Ramos (cell line): ENCODE measurements around the gene PARP16.

Experiments used
- in situ Hi-C: fragments of 300-500 bp; cut with MboI; formaldehyde crosslinking; loops from one replicate; pipeline ENCODE4 v1.14.3; 2022; ENCODE audit warnings: low sequenced_read_pairs; ENCODE audit not compliant: unreplicated experiment

Gene PARP16

DNA sequence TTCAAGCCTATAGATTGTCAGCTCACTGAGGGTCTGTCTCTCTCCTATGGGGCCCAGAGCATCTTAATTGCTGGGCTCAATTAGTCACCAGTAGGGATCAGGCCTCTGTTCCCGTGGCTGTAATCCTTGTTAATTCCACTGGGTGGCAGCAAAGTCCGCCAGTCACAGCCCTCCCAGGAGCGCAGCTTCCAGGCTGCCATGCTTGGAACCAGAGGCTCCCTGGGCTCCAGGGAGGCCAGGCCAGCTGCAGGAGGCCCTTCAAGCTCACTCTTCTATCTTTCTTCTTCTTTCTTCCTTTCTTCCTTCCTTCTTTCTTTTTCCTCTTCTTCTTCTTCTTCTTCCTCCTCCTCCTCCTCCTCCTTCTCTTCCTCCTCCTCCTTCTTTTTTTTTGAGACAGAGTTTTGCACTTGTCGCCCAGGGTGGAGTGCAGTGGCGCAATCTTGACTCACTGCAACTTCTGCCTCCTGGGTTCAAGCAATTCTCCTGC, 32.2 kb upstream of the PARP16 start:
- in situ Hi-C loops = no loop called here

GRCh38 chr15:65312400-65312916, 25.8 kb upstream of the PARP16 start:
- in situ Hi-C loops = no loop called here

DNA sequence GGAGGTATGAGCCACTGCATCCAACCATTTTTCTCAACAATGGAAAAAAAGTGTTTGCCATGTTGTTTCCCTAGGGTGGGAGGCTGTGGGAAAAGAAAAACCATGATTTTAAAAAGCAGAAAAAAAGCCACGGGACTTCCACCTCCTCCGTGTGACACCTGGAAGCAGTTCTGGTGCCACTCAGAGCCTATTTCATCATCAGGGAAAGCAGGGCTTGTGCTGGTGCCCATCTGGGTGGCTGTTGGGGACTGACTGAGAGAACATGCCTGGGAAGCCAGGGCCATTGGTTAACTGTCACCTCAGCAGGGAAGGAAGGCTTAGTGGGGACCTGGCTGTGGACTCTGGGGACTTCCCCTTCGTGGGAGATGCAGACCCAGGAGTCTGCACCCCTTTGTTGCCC, 25.1 kb upstream of the PARP16 start:
- in situ Hi-C loops = no loop called here

DNA sequence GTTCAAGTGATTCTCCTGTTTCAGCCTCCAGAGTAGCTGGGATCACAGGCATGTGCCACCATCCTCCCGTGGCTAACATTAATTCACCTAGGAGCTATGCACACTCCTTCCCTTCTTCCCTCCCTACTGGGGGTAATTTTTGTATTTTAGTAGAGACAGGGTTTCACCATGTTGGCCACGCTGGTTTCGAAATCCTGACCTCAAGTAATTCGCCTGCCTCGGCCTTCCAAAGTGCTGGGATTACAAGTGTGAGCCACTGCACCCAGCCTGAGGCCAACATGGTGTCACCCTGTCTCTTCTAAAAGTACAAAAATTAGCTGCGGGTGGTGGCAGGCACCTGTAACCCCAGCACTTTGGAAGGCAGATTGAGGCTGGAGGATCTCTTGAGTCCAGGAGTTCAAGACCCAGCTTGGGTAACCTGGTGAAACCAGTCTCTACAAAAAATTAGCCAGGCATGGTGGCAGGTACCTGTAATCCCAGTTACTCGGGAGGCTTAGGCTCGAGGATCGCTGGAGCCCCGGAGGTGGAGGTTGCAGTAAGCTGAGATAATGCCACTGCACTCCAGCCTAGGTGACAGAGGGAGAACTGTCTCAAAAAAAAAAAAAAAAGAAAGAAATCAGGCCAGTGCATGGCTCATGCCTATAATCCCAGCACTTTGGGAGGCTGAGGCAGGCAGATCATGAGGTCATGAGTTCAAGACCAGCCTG, 23.9 kb upstream of the PARP16 start:
- in situ Hi-C loops = no loop called here

DNA sequence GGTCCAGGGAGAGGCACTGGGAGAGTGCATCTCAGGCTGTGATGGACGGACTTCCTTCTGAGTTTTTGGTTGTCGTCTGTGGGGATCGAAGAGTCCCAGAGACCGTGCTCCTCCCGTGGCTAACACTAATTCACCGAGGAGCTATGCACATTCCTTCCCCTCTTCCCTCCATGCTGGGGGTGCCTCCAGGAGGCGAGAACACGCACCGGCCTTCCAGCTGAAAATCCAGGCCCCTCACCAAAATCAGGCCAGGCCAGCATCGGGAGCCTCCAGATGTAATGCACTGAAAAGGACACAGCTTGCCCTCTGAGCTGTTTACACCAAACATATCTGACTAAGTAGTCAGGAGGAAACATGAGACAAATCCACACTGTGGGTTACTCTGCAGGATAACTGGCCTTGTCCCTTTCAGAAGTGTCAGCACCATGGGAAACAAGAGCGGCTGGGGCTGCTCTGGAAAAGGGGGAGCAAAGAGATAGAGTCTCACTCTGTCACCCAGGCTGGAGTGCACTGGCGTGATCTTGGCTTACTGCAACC, 23.3 kb upstream of the PARP16 start:
- in situ Hi-C loops = no loop called here

GRCh38 chr15:65307978-65308377, 21.3 kb upstream of the PARP16 start:
- in situ Hi-C loops = no loop called here

DNA sequence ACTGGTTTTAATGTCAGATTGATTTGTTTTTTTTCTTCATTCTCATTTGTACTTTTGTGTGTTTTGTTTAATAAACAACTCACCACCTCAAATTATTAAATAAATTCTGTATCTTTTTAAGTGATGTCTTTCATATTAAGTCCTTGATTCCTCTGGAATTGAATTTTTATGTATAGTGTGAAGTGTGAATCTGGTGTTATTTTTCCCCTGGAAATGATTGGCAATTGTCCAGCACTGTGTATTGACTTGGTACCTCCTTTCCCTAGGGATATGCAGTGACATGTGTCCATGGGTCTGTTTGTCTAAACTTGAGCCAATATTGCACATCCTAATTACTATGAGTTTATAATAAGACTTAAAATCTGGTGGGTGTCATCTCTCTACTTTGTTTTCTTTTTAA, 19.9 kb upstream of the PARP16 start:
- in situ Hi-C loops = no loop called here

- in situ Hi-C loops = no loop called here
These were observed 19.1 kb upstream of the PARP16 start for GRCh38 chr15:65305776-65306175.

GRCh38 chr15:65305150-65305758, 18.6 kb upstream of the PARP16 start:
- in situ Hi-C loops = no loop called here

- in situ Hi-C loops = no loop called here
These were observed 17.9 kb upstream of the PARP16 start, which contains the start of gene RNU5B-1 for GRCh38 chr15:65304381-65305149. Gene RNU5B-1 (plus strand): TSS chr15:65304677.

DNA sequence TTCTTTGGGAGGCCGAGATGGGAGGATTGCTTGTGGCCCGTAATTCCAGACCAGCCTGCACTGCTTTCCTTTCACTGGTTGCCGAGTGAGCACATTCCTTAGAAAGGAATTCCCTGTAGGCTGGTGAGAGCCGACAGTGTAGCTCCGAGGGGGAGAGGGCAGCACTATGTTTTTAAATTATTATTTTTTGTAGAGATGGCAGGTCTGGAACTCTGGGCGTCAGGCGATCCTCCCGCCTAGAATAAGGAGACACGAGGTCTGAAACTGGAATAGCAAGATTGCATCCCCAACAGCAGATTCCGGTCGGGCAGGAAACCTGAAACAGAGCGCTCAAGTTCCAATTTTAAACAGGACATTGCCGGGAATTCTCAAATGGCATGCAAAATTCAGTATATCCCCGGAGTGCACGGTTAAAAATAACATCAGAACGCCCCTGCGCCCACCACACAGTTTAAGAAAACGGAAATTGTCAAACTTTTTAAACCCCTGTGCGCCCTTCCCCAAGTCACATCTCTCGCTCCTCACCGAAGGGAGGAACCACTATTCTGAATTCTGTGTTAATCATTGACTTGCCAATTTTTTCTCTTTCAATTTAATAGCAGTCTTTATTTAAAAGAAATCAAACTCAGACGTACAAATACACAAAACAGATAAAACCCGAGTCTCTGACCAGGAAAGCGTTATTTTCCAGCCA, 17.2 kb upstream of the PARP16 start:
- in situ Hi-C loops = no loop called here

GRCh38 chr15:65302061-65302460, 15.4 kb upstream of the PARP16 start:
- in situ Hi-C loops = no loop called here

GRCh38 chr15:65300924-65301441, 14.3 kb upstream of the PARP16 start:
- in situ Hi-C loops = no loop called here

GRCh38 chr15:65298731-65299130, 12.0 kb upstream of the PARP16 start:
- in situ Hi-C loops = loop anchor here (10.0 kb wide), 1 partner anchor 244 kb away; no protein-coding TSS in a partner anchor

DNA sequence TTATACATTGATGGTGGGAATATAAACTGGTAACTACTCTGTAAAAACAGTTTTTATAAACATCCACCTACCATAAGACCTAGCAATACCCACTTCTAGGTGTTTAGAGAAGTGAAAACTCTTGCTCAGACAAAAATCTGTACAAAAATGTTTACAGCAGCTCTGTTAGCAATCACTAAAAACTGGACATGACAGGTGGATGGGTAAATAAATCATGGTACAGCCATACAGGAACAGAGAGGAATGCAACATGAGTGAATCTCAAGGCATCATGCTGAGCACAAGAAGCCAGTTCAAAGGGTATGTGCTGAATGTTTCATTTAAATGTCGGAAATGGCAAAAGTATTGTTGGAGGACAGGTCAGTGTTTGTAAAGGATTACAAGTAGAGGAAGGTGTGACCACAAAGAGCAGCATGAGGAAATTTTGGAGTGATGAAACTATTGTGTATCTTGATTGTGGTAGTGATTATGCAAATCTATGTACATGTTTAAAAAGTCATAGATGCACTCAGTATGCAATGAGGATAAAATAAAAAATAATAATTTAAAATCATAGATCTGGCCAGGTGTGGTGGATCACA, 6.3 kb upstream of the PARP16 start:
- in situ Hi-C loops = loop anchor here (10.0 kb wide), 1 partner anchor 238 kb away; no protein-coding TSS in a partner anchor

DNA sequence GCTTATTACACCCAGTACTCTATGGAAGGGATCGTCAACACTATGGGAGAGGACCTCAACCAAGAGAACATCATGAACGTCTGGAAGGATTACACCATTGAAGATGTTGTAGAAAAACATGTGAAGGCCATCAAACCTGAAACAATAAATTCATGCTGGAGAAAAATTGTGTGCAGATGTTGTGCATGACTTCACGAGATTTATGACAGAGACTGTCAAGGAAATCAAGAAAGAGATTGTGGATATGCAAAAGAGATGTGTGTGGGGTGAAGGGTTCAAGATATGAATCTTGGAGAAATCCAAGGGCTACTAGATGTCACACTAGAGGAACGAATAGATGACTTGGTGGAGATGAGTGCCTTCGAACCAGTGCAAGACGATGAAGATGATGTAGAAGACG, 3.5 kb upstream of the PARP16 start:
- in situ Hi-C loops = loop anchor here (10.0 kb wide), 1 partner anchor 235 kb away; no protein-coding TSS in a partner anchor

DNA sequence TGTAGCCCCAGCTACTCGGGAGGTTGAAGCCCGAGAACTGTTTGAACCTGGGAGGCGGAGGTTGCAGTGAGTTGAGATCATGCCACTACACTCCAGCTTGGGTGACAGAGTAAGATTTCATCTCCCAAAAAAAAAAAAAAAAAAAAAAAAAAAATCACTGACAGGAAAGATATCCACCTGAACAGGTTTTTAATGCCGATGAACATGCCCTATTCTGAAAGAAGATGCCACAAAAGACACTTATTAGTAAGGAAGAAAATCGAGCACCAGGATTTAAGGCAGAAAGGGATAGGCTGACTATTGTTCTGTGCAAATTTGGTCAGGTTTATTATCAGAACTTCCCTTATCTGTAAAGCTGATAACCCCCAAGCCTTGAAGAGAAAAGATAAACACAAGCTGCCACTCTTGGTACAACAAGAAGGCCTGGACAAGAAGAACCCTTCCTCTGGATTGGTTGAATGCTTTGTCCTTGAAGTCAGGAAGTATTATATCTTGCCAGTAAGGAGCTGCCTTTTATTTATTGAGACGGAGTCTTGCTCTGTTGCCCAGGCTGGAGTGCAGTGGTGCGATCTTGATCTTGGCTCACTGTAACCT, 2.7 kb upstream of the PARP16 start:
- in situ Hi-C loops = no loop called here

DNA sequence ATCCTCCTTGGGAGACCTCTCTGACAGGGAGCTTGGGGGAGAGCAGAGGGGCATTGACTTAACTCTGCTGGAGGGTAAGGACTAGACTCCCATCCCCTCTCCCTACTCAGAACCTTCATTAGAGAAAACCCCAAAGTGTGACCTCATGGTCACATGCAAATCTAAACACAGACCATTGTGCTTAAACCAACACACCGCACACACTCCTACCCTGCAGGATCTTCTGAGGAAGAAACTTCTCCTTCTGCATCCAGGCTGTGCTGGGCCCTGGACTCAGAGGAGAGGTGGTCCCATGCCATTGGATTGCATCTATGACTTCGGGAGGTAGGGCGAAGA, 805 bp upstream of the PARP16 start:
- in situ Hi-C loops = no loop called here

- in situ Hi-C loops = no loop called here
These were observed 497 bp downstream of the PARP16 start for GRCh38 chr15:65286069-65286703.
